H1 (cell line): ENCODE measurements around the gene EML4.

ENCODE experiments used
- CREB1 ChIP-seq: IDR thresholded peaks from 2 replicates; pipeline ENCODE4 v1.6.1; 2012; ENCODE audit warnings: inconsistent platforms
- CTCF ChIP-seq, 3 experiments: IDR thresholded peaks; 1 replicate in 2 of 3; 2 replicates in 1 of 3; pipeline versions ENCODE4 v1.5.1 to v1.6.1; 2011; ENCODE audit warnings: low read length in 3 of 3, mild to moderate bottlenecking in 3 of 3, inconsistent platforms in 2 of 3, low read depth in 1 of 3, moderate library complexity in 1 of 3; ENCODE audit not compliant: insufficient read depth in 1 of 3; ENCODE audit errors: control extremely low read depth in 1 of 3
- KDM5A ChIP-seq: fragments of 200-600 bp; IDR thresholded peaks from 2 replicates; pipeline ENCODE4 v1.7.1; 2012; ENCODE audit warnings: mild to moderate bottlenecking, low read length, inconsistent platforms, mixed read lengths
- MAX ChIP-seq: IDR thresholded peaks from 2 replicates; pipeline ENCODE4 v1.6.1; 2012; ENCODE audit warnings: inconsistent platforms
- POLR2A ChIP-seq, 2 experiments: IDR thresholded peaks; 1 replicate in 1 of 2; 2 replicates in 1 of 2; pipeline ENCODE4 v1.6.1; 2011; ENCODE audit warnings: low read depth in 2 of 2, low read length in 2 of 2, mild to moderate bottlenecking in 2 of 2; ENCODE audit errors: control extremely low read depth in 1 of 2
- SP4 ChIP-seq: IDR thresholded peaks from 2 replicates; pipeline ENCODE4 v1.6.1; 2012; ENCODE audit warnings: low read length, inconsistent platforms

GRCh38 chr2:42329736-42330135 is 160.6 kb downstream of the EML4 start:
- TF ChIP-seq MAX = no peak
- TF ChIP-seq SP4 = no peak
- no peak for TF ChIP-seq CREB1
- no peak for TF ChIP-seq CTCF (IDR thresholded peaks at IDR 0.05; ENCODE audit: control extremely low read depth in 1 of 3, insufficient read depth in 1 of 3, low read depth in 1 of 3, low read length in 3 of 3)
- no peak for TF ChIP-seq KDM5A
- TF ChIP-seq POLR2A (IDR thresholded peaks at IDR 0.05; ENCODE audit: control extremely low read depth in 1 of 2, low read depth in 2 of 2, low read length in 2 of 2) = no peak
